Epithelial cell of esophagus (primary cell): ENCODE measurements around the gene PDPK1.
"Not testable (repeated sequence)": the region's sequence is repeated elsewhere in the genome, so short reads cannot be mapped to it uniquely, and the experiment has no call there.

ENCODE experiments used
- DNase-seq: peaks from one replicate; pipeline ENCODE4 v3.0.0; 2010; ENCODE audit warnings: low read depth
- H3K4me3 ChIP-seq: 2 replicates; pipeline ENCODE4 v1.5.1; 2011; ENCODE audit warnings: mild to moderate bottlenecking, low read length, control low read depth
- TF ChIP-seq, protein P1 (sequence below): IDR thresholded peaks from 2 replicates; pipeline ENCODE4 v1.5.1; 2011; ENCODE audit warnings: low read depth, mild to moderate bottlenecking, low read length, control low read depth, inconsistent platforms; ENCODE audit not compliant: insufficient read depth; ENCODE audit errors: missing control alignments

PDPK1 gene

GRCh38 chr16:2603165-2604015, 65.6 kb downstream of the PDPK1 start:
- peak overlapping the region; percentile 92 for H3K4me3 ChIP-seq
- DNase-seq = peak; percentile 96
- TF ChIP-seq, protein P1, sequence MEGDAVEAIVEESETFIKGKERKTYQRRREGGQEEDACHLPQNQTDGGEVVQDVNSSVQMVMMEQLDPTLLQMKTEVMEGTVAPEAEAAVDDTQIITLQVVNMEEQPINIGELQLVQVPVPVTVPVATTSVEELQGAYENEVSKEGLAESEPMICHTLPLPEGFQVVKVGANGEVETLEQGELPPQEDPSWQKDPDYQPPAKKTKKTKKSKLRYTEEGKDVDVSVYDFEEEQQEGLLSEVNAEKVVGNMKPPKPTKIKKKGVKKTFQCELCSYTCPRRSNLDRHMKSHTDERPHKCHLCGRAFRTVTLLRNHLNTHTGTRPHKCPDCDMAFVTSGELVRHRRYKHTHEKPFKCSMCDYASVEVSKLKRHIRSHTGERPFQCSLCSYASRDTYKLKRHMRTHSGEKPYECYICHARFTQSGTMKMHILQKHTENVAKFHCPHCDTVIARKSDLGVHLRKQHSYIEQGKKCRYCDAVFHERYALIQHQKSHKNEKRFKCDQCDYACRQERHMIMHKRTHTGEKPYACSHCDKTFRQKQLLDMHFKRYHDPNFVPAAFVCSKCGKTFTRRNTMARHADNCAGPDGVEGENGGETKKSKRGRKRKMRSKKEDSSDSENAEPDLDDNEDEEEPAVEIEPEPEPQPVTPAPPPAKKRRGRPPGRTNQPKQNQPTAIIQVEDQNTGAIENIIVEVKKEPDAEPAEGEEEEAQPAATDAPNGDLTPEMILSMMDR = no peak

DNA sequence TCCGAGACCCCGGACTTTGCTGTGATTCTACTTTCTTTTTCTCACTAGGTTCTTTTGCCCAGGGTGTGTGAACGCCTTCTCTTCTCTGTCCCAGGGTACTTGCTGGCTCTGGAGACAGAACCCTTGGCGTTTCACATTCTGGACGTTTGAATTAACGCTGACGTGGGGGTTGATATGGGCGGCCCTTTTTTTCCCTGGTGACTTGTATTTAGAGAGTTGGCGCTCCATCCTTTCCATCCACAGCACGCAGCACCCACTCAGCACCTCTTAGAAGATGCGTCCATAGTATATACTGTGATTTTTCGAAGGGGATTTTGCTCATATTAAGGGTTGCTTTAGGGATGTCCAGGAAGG, 66.2 kb downstream of the PDPK1 start:
- H3K4me3 ChIP-seq = peak overlapping the region; percentile 92
- DNase-seq = peak; percentile 7

- not testable (repeated sequence) for H3K4me3 ChIP-seq, DNase-seq
Measured at GRCh38 chr16:2606820-2607219, 69.0 kb downstream of the PDPK1 start.

GRCh38 chr16:2609345-2609744, 71.5 kb downstream of the PDPK1 start:
- H3K4me3 ChIP-seq = not testable (repeated sequence)

GRCh38 chr16:2609827-2610470, 72.1 kb downstream of the PDPK1 start:
- H3K4me3 ChIP-seq = no peak overlapping the region
- DNase-seq = no peak
- TF ChIP-seq, protein P1 = no peak

More at GRCh38 chr16:2609345-2609744, 71.5 kb downstream of the PDPK1 start:
- DNase-seq = not testable (repeated sequence)

DNA sequence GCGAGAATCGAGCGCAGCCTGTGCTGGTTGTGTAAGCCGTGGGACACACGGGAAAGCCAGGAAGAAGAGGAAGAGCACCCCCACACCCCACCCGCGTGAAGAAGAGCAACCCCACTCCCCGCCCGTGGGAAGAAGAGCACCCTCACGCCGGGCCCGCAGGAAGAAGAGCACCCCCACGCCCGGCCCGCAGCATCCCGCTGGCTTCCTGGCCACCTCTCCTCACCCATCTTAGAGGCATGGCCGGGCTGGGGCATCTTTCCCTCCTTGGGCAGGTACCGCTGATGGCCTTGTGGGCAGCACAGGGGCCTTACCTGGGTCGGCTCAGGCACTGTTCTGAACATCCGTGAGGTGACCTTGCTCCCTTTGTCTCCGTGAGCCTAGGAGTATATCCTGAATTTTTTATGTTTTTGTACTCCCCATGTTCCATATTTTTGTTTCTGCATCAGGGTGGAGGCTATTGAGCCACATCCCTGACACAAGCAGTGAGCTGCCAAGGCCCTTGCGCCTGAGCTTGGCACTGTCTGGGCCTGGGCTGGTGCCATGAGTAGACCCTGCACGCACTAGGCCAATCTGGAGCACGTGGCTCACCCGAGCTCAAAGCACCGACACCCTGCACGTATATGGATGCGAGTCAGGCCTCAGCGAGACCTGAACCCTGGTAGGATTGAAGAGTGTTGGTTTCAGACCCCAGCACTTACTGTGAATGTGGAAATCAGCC, 73.1 kb downstream of the PDPK1 start:
- H3K4me3 ChIP-seq = no peak overlapping the region
- no peak for DNase-seq
- TF ChIP-seq, protein P1 = no peak

- TF ChIP-seq, protein P1 = no peak
- no peak overlapping the region for H3K4me3 ChIP-seq
- DNase-seq = no peak
Measured at GRCh38 chr16:2611499-2611862, 73.7 kb downstream of the PDPK1 start.

GRCh38 chr16:2611877-2612276, 74.1 kb downstream of the PDPK1 start:
- H3K4me3 ChIP-seq, DNase-seq: not testable (repeated sequence)

GRCh38 chr16:2613251-2613650, 75.4 kb downstream of the PDPK1 start:
- DNase-seq, H3K4me3 ChIP-seq: not testable (repeated sequence)
